H9 (cell line): ENCODE data around the gene BCAP29. TPM values are rescaled to one million over a fixed set of nuclear protein-coding genes. Genes with fewer than 3 reads are reported as not detected.

Source experiments
- DNase-seq: peaks from one replicate; pipeline ENCODE4 v3.0.0-alpha.2; 2017
- H2AFZ ChIP-seq: one replicate; pipeline ENCODE4 v1.6.1; 2013; ENCODE audit warnings: mild to moderate bottlenecking, low read length, control low read depth, moderate library complexity
- H2AK5ac ChIP-seq: 2 replicates; pipeline ENCODE4 v1.6.1; 2013; ENCODE audit warnings: low read length, control low read depth, mixed read lengths; ENCODE audit not compliant: insufficient read length
- H2BK120ac ChIP-seq: one replicate; pipeline ENCODE4 v1.6.1; 2013; ENCODE audit warnings: low read depth, mild to moderate bottlenecking, low read length, control low read depth, inconsistent platforms; ENCODE audit not compliant: poor library complexity, severe bottlenecking
- H2BK12ac ChIP-seq: 2 replicates; pipeline ENCODE4 v1.6.1; 2013; ENCODE audit warnings: low read length, control low read depth, mixed read lengths, low read depth; ENCODE audit not compliant: insufficient read length
- H2BK15ac ChIP-seq: 2 replicates; pipeline ENCODE4 v1.6.1; 2013; ENCODE audit warnings: low read depth, low read length, control low read depth
- H2BK20ac ChIP-seq: one replicate; pipeline ENCODE4 v1.6.1; 2013; ENCODE audit warnings: low read depth, mild to moderate bottlenecking, low read length, control low read depth, inconsistent platforms; ENCODE audit not compliant: poor library complexity, severe bottlenecking
- H2BK5ac ChIP-seq: 2 replicates; pipeline ENCODE4 v1.6.1; 2013; ENCODE audit warnings: low read length, control low read depth, mixed read lengths; ENCODE audit not compliant: insufficient read length
- H3K14ac ChIP-seq: 2 replicates; pipeline ENCODE4 v1.6.1; 2013; ENCODE audit warnings: low read length, control low read depth; ENCODE audit not compliant: insufficient read depth
- H3K18ac ChIP-seq: 2 replicates; pipeline ENCODE4 v1.6.1; 2013; ENCODE audit warnings: low read depth, mild to moderate bottlenecking, mixed read lengths, low read length, control low read depth; ENCODE audit not compliant: insufficient read length
- H3K23ac ChIP-seq: 2 replicates; pipeline ENCODE4 v1.6.1; 2013; ENCODE audit warnings: low read length, control low read depth, mixed read lengths, low read depth; ENCODE audit not compliant: insufficient read length
- H3K23me2 ChIP-seq: 2 replicates; pipeline ENCODE4 v1.6.1; 2013; ENCODE audit warnings: low read depth, mild to moderate bottlenecking, mixed read lengths, low read length, control low read depth; ENCODE audit not compliant: insufficient read length, poor library complexity, severe bottlenecking
- H3K27ac ChIP-seq: 2 replicates; pipeline ENCODE4 v1.5.1; 2013; ENCODE audit warnings: low read length, control low read depth, mixed read lengths, low read depth; ENCODE audit not compliant: insufficient read length
- H3K27me3 ChIP-seq: 2 replicates; pipeline ENCODE4 v1.6.1; 2013; ENCODE audit warnings: low read length, control low read depth, inconsistent platforms; ENCODE audit not compliant: insufficient read depth
- H3K4ac ChIP-seq: 2 replicates; pipeline ENCODE4 v1.6.1; 2013; ENCODE audit warnings: low read depth, mild to moderate bottlenecking, control low read depth, inconsistent platforms, low read length, moderate library complexity
- H3K4me1 ChIP-seq: 2 replicates; pipeline ENCODE4 v1.6.1; 2013; ENCODE audit warnings: low read length, control low read depth, inconsistent platforms; ENCODE audit not compliant: insufficient read depth
- H3K4me2 ChIP-seq: 2 replicates; pipeline ENCODE4 v1.6.1; 2013; ENCODE audit warnings: low read length, control low read depth, mixed read lengths; ENCODE audit not compliant: insufficient read length, insufficient read depth
- H3K56ac ChIP-seq: 2 replicates; pipeline ENCODE4 v1.6.1; 2013; ENCODE audit warnings: low read depth, mild to moderate bottlenecking, mixed read lengths, low read length, control low read depth; ENCODE audit not compliant: insufficient read length
- H3K79me1 ChIP-seq: 2 replicates; pipeline ENCODE4 v1.6.1; 2013; ENCODE audit warnings: low read depth, mild to moderate bottlenecking, moderate library complexity, low read length, control low read depth, inconsistent platforms; ENCODE audit not compliant: insufficient read depth, poor library complexity, severe bottlenecking
- H3K79me2 ChIP-seq: 2 replicates; pipeline ENCODE4 v1.6.1; 2013; ENCODE audit warnings: low read length, control low read depth, inconsistent platforms; ENCODE audit not compliant: insufficient read depth
- H3K9ac ChIP-seq: 2 replicates; pipeline ENCODE4 v1.6.1; 2013; ENCODE audit warnings: low read length, control low read depth, mixed read lengths; ENCODE audit not compliant: insufficient read length; ENCODE audit errors: extremely low read depth
- H3K9me3 ChIP-seq: one replicate; pipeline ENCODE4 v1.6.1; 2013; ENCODE audit warnings: low read depth, low read length, inconsistent platforms; ENCODE audit not compliant: control insufficient read depth
- H3T11ph ChIP-seq: one replicate; pipeline ENCODE4 v1.6.1; 2013; ENCODE audit warnings: mild to moderate bottlenecking, low read length, control low read depth, inconsistent platforms
- H4K20me1 ChIP-seq: one replicate; pipeline ENCODE4 v1.6.1; 2013; ENCODE audit not compliant: control insufficient read depth, insufficient read length, insufficient read depth
- H4K5ac ChIP-seq: 2 replicates; pipeline ENCODE4 v1.6.1; 2013; ENCODE audit warnings: low read depth, mild to moderate bottlenecking, mixed read lengths, low read length, control low read depth; ENCODE audit not compliant: insufficient read length
- H4K8ac ChIP-seq: replicated peaks from 2 replicates; pipeline ENCODE4 v1.6.1; 2013; ENCODE audit warnings: low read length, control low read depth, mixed read lengths, low read depth; ENCODE audit not compliant: insufficient read length
- H4K91ac ChIP-seq: 2 replicates; pipeline ENCODE4 v1.6.1; 2013; ENCODE audit warnings: low read depth, mild to moderate bottlenecking, moderate library complexity, mixed read lengths, low read length, control low read depth; ENCODE audit not compliant: insufficient read length
- H3K27ac Mint-ChIP-seq, 3 experiments: 2 replicates in 2 of 3; 3 replicates in 1 of 3; pipeline ENCODE4 v1.8.0; 2020 to 2021; ENCODE audit warnings: mixed read lengths in 3 of 3, mild to moderate bottlenecking in 1 of 3, moderate library complexity in 1 of 3
- H3K27me3 Mint-ChIP-seq: 2 replicates; pipeline ENCODE4 v1.8.0; 2021; ENCODE audit warnings: low read depth, mild to moderate bottlenecking, moderate library complexity, mixed read lengths
- H3K36me3 Mint-ChIP-seq, 3 experiments: 2 replicates in 2 of 3; 3 replicates in 1 of 3; pipeline ENCODE4 v1.8.0; 2020 to 2021; ENCODE audit warnings: low read depth in 3 of 3, mixed read lengths in 3 of 3; ENCODE audit not compliant: insufficient read depth in 1 of 3
- H3K4me1 Mint-ChIP-seq, 2 experiments: 2 replicates each; pipeline ENCODE4 v1.8.0; 2020; ENCODE audit warnings: mixed read lengths in 2 of 2
- H3K4me3 Mint-ChIP-seq, 2 experiments: 2 replicates in 1 of 2; 3 replicates in 1 of 2; pipeline ENCODE4 v1.8.0; 2020 to 2021; ENCODE audit warnings: mild to moderate bottlenecking in 2 of 2, mixed read lengths in 2 of 2, moderate library complexity in 1 of 2
- H3K9me3 Mint-ChIP-seq, 2 experiments: 2 replicates in 1 of 2; 3 replicates in 1 of 2; pipeline ENCODE4 v1.8.0; 2020; ENCODE audit warnings: mild to moderate bottlenecking in 2 of 2, mixed read lengths in 2 of 2, moderate library complexity in 1 of 2
- WGBS: extraction: QIAGEN DNeasy Blood & Tissue Kit; methylation state at CpG from one replicate; pipeline ENCODE4 v1.1.7; 2013; ENCODE audit warnings: missing lambda C conversion rate, low lambda C conversion rate, mixed read lengths; ENCODE audit not compliant: insufficient read length; ENCODE audit errors: extremely low coverage; 5-methylcytosine and 5-hydroxymethylcytosine counted together
- total RNA-seq: library from RNA; stranded (reverse); gene quantifications from 2 replicates; pipeline ENCODE4 v1.2.1, GENCODE V29; 2021
- TF ChIP-seq, protein P1 (sequence below): fragments of 200-600 bp; sonication (generic); conservative IDR thresholded peaks from 3 replicates; pipeline ENCODE4 v1.8.0; 2021; ENCODE audit warnings: antibody characterized with exemption, mild to moderate bottlenecking

Gene BCAP29
- total RNA-seq, 1 experiment from 2014 or later = 30.6 TPM

DNA sequence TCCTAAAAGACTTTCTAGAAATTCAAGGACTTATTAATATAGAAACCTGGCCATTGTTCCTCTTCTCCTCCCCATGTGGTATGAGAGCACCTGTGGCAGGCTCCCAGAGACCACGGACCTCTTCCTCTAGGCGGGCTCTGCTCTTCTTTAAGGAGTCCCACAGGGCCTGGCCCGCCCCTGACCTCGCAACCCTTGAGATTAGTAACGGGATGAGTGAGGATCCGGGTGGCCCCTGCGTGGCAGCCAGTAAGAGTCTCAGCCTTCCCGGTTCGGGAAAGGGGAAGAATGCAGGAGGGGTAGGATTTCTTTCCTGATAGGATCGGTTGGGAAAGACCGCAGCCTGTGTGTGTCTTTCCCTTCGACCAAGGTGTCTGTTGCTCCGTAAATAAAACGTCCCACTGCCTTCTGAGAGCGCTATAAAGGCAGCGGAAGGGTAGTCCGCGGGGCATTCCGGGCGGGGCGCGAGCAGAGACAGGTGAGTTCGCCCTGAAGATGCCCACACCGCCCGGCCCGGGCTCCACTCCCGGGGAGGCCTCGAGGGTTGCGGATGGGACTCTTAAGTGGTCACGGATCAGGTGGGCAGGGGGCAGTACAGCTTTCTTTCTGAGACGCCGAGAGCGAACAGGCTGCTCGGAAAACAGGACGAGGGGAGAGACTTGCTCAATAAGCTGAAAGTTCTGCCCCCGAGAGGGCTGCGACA is 80.5 kb downstream of the BCAP29 start, which contains the start of gene SLC26A4:
Gene SLC26A4 (plus strand): TSS at position 448 of the 700 bp plus-strand sequence. CDS start 814 bp downstream, outside the sequence.
- Histone ChIP-seq H3K14ac (no peak within 1 kb of the TSS), H2AFZ (no peak within 1 kb of the TSS), H2BK12ac (no peak within 1 kb of the TSS), H3K9me3 (no peaks in the 10 kb centered on the region), H3K27ac (no peak within 1 kb of the TSS), H2BK20ac (no peak within 1 kb of the TSS), H3T11ph (no peak within 1 kb of the TSS), H4K91ac (no peak within 1 kb of the TSS), H2BK5ac (no peak within 1 kb of the TSS), H3K4ac (no peak within 1 kb of the TSS), H3K27me3 (peaks cover 33% of the 10 kb centered on the region), H4K8ac (no peak within 1 kb of the TSS), H3K23ac (no peak within 1 kb of the TSS), H3K79me1 (no peaks in the 10 kb centered on the region), H3K18ac (no peak within 1 kb of the TSS), H2AK5ac (no peak within 1 kb of the TSS), H3K4me2 (peak within 1 kb of the TSS; percentile 68), H4K20me1 (no peaks in the 10 kb centered on the region), H3K79me2 (no peaks in the 10 kb centered on the region), H3K23me2 (peaks cover 15% of the 10 kb centered on the region), H3K4me1 (no peaks in the 10 kb centered on the region), H3K56ac (no peak within 1 kb of the TSS), H2BK15ac (0 out of 2 replicates have a peak within 1 kb of the TSS, but pooled peaks have one; percentile 31), H3K9ac (no peak within 1 kb of the TSS), H2BK120ac (no peak within 1 kb of the TSS), H4K5ac (no peak within 1 kb of the TSS)
- peaks cover 15 to 18% of the 10 kb centered on the region in 2 experiments for H3K4me1 Mint-ChIP-seq
- no peak within 1 kb of the TSS for H3K27ac Mint-ChIP-seq
- no peak for DNase-seq
- peaks cover 83% of the 10 kb centered on the region for H3K27me3 Mint-ChIP-seq
- peaks cover 0 to 2% of the 10 kb centered on the region in 2 experiments; a peak in 1 of 5 replicates for H3K9me3 Mint-ChIP-seq
- WGBS = no CpG with 5 or more reads among the region's 37 CpGs
- no peaks in the 10 kb centered on the region; a peak in 1 of 7 replicates for H3K36me3 Mint-ChIP-seq
- H3K4me3 Mint-ChIP-seq = peak within 1 kb of the TSS; percentile 75 to 88
- TF ChIP-seq, protein P1, sequence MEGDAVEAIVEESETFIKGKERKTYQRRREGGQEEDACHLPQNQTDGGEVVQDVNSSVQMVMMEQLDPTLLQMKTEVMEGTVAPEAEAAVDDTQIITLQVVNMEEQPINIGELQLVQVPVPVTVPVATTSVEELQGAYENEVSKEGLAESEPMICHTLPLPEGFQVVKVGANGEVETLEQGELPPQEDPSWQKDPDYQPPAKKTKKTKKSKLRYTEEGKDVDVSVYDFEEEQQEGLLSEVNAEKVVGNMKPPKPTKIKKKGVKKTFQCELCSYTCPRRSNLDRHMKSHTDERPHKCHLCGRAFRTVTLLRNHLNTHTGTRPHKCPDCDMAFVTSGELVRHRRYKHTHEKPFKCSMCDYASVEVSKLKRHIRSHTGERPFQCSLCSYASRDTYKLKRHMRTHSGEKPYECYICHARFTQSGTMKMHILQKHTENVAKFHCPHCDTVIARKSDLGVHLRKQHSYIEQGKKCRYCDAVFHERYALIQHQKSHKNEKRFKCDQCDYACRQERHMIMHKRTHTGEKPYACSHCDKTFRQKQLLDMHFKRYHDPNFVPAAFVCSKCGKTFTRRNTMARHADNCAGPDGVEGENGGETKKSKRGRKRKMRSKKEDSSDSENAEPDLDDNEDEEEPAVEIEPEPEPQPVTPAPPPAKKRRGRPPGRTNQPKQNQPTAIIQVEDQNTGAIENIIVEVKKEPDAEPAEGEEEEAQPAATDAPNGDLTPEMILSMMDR = no peak
